HFF-Myc (cell line): ENCODE results near the gene ELSPBP1.
"Not testable (repeated sequence)": the region's sequence is repeated elsewhere in the genome, so short reads cannot be mapped to it uniquely, and the experiment has no call there.

ENCODE experiments used
- DNase-seq: peaks from one replicate; pipeline ENCODE4 v3.0.0-alpha.2; 2011; ENCODE audit warnings: low read depth; ENCODE audit errors: extremely low read depth
- H3K4me3 ChIP-seq: replicated peaks from 2 replicates; pipeline ENCODE4 v1.5.1; 2011; ENCODE audit warnings: low read depth, mild to moderate bottlenecking, control low read depth, low read length
- TF ChIP-seq, protein P1 (sequence below): IDR thresholded peaks from 2 replicates; pipeline ENCODE4 v1.5.1; 2012; ENCODE audit warnings: mild to moderate bottlenecking, low read depth, low read length, control low read depth; ENCODE audit errors: missing control alignments

Gene ELSPBP1

DNA sequence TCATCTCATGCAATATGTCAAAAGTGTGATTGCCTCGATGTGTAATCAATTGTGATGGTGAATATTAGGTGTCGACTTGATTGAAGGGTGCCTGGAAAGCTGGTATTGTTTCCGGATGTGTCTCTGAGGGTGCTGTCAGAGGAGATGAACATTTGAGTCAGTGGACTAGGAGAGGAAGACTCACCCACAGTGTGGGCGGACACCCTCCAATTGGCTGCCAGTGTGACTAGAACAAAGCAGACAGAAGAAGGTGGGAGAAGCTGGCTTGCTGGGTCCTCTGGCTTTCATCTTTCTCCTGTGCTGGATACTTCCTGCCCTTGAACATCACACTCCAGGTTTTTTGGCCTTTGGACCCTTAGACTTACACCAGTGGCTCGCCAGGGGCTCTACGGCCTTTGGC, 64.9 kb downstream of the ELSPBP1 start:
- TF ChIP-seq, protein P1, sequence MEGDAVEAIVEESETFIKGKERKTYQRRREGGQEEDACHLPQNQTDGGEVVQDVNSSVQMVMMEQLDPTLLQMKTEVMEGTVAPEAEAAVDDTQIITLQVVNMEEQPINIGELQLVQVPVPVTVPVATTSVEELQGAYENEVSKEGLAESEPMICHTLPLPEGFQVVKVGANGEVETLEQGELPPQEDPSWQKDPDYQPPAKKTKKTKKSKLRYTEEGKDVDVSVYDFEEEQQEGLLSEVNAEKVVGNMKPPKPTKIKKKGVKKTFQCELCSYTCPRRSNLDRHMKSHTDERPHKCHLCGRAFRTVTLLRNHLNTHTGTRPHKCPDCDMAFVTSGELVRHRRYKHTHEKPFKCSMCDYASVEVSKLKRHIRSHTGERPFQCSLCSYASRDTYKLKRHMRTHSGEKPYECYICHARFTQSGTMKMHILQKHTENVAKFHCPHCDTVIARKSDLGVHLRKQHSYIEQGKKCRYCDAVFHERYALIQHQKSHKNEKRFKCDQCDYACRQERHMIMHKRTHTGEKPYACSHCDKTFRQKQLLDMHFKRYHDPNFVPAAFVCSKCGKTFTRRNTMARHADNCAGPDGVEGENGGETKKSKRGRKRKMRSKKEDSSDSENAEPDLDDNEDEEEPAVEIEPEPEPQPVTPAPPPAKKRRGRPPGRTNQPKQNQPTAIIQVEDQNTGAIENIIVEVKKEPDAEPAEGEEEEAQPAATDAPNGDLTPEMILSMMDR, result no peak
- H3K4me3 ChIP-seq, result no peak overlapping the region
- no peak for DNase-seq

DNA sequence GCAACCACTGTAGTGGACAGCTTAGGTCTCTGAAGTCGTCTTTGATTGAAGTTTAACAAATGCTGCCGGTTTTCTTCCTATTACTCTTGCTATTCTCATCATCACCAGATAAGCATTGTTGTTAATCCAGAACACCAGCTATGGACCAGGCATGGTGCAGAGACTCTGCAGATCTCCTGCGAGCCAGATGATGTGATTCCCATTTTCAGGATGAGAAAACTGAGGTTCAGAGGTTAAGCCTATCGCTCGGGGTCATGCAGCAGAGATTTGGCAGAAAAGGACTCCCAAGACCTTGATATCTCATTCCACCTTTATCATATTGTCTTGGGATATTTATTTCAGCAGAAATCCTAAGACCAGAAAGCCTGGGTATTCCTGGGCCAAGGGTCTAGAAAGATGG, 65.9 kb downstream of the ELSPBP1 start:
- TF ChIP-seq, protein P1, result no peak
- DNase-seq, result no peak

DNA sequence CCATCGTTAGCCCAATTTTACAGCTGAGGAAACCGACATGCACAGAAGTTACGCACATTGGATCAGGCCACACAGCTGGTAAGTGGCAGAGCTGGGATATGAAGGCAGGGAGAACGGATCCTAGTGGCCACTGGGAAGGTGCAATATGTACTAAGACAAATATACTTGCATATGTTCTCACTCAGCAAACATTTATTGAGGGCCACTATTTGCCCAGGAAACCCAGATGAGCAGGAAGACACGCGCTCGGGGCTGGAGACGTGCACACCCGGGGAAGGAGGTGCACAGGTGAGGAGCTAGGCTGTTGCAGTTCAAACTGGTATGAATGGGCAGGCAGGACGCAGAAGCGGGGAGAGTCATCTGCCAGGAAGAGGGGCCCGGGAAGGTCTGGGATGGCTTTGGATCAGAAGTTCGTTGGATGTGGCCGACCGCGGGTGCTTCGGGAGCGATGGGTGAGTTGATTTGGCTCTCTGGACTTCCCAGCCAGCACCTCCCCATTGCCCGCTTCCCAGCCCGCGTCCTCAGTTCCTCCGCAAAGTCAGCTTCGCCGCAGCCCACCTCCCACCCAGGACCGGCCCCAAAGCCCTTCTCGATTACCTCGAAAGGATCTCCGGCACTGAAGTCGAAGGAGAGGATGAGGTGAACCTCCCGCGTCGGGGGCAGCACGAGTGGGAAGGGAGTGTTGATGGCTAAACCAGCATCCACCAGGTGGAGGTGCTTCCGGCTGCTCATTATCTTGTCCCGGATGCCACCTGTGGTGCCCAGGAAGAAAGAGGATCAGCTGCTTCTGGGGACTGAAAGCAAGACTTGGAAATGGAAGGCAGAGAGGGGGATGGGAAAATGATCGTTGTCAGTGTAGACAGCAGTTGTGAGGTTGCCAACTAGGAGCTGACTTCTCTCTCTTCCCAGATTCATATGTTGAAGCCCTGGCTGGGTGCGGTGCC, 67.2 kb downstream of the ELSPBP1 start:
- TF ChIP-seq, protein P1, result no peak
- DNase-seq, result no peak
- H3K4me3 ChIP-seq, result no peak overlapping the region

More for the DNA sequence above, 65.9 kb downstream of the ELSPBP1 start:
- H3K4me3 ChIP-seq, result no peak overlapping the region

DNA sequence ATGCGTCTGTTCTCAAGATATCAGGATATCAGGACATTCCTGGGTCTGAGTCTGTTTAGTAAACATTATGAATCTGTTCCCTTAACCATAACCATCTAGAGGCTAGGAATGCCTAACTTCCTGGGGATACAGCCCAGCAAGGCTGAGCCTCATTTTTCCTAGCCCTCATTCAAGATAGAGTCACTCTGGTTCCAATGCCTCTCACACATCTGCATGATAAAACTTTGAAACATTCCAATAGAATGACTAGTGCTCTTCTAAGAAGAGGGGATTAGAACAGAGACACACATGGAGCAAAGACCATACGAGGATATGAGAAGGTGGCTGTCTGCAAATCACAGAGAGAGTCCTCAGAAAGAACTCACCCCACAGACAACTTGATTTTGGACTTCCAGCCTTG, 70.1 kb downstream of the ELSPBP1 start:
- H3K4me3 ChIP-seq, result no peak overlapping the region
- DNase-seq, result peak; percentile 9
- TF ChIP-seq, protein P1, result no peak

DNA sequence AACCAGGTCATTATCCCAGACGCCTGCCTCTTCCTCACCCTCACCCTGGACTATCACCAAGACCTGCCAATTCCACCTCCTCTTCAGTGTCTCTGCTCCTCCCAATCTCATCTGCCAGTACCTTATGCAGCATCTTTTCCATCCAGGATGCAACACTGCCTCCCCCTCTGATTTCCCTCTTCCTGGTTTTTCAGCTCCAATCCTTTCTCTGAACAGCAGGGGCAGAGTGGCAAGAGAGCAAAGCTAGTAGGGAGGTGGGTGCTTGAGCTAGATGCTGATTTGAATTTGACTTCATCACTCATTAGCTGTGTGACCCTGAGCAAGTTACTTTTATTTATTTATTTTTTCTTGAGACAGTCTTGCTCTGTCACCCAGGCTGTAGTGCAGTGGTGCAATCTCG, 75.0 kb downstream of the ELSPBP1 start:
- TF ChIP-seq, protein P1, result no peak
- H3K4me3 ChIP-seq, result no peak overlapping the region
- no peak for DNase-seq

DNA sequence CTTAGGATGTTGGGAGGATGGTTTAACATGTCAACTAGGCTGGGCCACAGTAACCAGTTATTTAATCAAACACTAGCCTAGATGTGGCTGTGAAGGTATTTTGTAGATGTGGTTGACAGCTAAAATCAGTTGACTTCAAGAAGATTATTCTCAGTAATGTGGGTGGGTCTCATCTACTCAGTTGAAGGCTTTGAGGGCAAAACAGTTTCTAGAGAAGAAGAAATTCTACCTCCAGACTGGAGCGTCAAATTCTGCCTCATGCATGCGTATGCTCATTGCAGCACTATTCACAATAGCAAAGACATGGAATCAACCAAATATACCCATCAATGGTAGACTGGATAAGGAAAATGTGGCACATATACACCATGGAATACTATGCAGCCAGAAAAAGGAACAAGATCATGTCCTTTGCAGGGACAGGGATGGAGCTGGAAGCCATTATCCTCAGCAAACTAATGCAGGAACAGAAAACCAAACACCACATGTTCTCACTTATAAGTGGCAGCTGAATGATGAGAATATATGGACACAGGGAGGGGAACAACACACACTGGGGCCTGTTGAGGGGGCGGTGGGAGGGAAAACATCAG, 75.8 kb downstream of the ELSPBP1 start:
- DNase-seq, H3K4me3 ChIP-seq: not testable (repeated sequence)
